Measurements from ENCODE around the gene CATSPERD.
A peak's percentile ranks its signal among the peaks of the same experiment; 100 is the strongest.

CATSPERD gene

DNA sequence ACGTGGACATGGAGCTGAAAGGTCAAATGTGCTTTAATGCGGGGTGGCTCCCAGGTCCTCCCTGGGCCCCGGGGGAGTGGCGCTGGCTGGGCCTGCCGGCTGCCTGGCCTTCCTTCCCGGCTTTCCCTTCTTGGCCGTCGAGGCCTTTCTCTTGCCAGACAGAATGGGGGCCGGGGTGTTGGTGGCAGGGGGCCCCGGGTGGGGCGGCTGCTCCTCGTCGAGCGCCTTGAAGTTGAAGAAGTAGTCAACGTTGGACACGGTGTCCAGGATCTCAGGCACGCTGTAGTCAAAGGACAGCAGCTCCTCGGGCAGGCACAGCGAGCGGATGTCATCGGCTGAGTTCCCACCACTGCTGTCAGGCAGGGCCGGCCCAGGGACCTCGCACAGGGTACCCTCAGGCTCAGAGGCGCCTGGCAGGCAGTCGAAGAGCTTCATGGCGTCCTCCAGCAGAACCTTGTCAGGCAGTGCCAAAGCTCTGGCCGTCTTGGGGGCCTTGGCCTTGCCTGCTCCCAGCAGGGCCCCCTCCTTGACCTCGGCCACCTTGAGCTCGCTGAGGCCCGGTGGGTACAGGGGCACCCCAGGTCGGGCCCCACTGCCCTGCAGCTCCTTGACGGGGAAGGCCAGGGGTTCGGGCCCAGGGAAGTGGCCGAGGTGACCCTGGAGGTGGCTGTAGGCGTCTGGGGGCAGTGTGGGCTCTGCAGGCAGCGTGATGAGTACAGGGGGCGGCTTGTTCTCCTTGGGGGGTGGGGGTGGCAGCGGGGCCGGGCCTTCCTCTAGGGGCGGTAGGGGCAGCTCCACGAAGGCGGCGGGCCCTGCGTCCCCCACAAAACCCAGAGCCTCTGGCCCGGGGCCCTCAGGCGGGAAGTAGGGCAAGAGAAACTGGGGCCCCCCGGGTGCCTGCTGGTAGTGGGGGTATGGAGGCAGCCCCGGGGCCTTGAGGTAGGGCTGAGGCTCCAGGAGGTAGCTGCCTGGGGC lies 62.8 kb downstream of the CATSPERD start:
- TF ChIP-seq CREB1 (IDR thresholded peaks at IDR 0.05; ENCODE audit: low read depth): no peak
- no peak for TF ChIP-seq FOXM1 (IDR thresholded peaks at IDR 0.05; ENCODE audit: borderline replicate concordance, low read depth)
- TF ChIP-seq ZBTB7A (IDR thresholded peaks at IDR 0.05; ENCODE audit: low read depth): 0 out of 2 replicates have a peak, but pooled peaks have one; percentile 14

DNA sequence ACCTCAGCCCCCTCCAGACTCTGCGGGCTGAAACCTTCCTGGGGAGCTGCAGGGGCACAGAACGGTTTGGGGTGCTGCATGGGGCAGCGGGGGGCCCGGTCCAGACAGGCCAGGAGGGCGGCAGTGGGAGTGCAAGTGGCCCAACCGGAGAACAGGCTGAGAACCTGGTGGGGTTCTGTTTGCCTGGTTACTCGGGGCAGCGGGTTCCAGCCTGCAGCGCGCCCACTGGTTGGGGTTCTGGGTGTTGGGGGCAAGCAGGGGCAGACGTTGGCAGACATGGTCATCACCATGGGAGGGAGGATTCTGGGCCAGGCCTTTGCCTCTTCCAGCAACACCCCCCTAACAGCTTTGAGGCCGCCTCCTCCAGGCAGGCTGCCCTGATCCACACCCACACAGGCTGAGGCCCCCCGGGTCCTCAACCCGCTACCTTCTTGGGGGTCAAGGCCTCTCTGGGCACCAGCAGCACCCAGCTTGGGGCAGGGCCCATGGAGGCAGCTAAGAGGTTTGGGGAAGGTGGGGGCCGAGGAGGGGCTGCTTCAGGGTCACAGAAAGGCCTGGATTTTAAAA lies 64.2 kb downstream of the CATSPERD start, which contains the start of gene PRR22:
Gene PRR22, minus strand, starts transcription at position 166 of the 567 bp plus-strand sequence. Its CDS starts 86 bp downstream, at position 80.
- TF ChIP-seq TEAD4 (IDR thresholded peaks at IDR 0.05) (no peak), RAD21 (IDR thresholded peaks at IDR 0.05; ENCODE audit: low read depth) (no peak)

DNA sequence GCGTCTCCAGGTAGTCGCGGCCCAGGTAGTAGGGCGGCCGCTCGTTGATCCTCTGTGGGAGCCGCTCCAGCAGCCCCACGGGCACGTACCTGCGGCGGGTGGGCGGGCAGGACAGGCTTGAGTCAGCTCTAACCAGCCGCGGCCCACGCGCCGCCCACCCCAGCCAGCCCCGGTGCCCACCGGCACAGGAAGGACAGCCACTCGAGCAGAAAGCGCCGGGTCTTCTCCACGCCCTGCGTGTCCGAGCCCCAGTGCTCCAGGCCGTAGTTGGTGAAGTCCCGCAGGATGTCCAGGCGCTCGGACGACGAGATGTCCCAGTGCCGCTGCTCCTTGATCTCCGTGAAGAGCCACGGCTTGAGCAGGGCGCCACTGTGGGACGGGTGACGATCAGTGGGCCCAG lies 65.0 kb downstream of the CATSPERD start:
- no peak for TF ChIP-seq NFIC (IDR thresholded peaks at IDR 0.05)
- TF ChIP-seq EP300 (IDR thresholded peaks at IDR 0.05; ENCODE audit: borderline replicate concordance): no peak
- TF ChIP-seq CEBPB (IDR thresholded peaks at IDR 0.05): no peak
- no peak for TF ChIP-seq EGR1 (IDR thresholded peaks at IDR 0.05)

DNA sequence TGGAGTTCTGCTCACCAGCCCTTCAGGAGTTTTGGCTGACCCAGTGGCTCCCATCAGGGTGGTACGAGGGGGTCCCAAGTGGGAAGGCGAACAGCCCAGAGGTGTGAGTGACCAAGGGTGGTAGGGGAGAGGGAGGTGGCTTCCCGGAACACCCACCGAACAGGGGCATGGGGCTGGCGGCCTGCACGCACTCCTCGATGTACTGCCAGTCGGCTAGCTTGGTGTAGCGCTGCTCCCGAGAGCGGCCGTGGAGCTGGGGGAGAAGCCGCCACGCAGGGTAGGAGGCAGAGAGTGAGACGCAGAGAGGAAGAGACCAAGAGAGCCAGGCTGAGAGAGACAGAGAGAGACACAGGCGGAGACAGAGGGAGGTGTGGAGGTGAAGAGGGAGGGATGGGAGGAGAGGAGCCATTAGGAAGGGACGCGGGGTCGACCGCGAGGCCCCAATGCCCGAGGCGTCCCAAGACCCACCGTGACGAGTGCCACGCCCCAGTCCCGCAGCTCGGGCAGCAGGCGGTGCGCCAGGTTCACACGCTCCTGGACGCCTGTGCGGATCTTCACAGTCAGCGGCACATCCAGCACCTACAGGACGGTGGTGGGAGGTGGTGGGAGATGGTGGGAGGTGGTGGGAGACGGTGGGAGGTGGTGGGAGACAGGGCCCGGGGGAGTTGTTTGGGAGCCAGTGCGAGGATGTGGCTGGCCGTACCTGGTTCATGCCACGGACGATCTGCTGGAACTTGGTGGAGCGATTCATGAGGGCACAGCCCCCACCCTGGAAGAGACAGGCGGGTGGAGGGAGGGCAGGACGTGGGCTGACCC lies 66.4 kb downstream of the CATSPERD start:
- no peak for TF ChIP-seq YY1 (IDR thresholded peaks at IDR 0.05; ENCODE audit: low read depth)
- TF ChIP-seq CREB1 (IDR thresholded peaks at IDR 0.05; ENCODE audit: low read depth): no peak
- no peak for TF ChIP-seq NFIC (IDR thresholded peaks at IDR 0.05)
- no peak for TF ChIP-seq ZBTB7A (IDR thresholded peaks at IDR 0.05; ENCODE audit: low read depth)

DNA sequence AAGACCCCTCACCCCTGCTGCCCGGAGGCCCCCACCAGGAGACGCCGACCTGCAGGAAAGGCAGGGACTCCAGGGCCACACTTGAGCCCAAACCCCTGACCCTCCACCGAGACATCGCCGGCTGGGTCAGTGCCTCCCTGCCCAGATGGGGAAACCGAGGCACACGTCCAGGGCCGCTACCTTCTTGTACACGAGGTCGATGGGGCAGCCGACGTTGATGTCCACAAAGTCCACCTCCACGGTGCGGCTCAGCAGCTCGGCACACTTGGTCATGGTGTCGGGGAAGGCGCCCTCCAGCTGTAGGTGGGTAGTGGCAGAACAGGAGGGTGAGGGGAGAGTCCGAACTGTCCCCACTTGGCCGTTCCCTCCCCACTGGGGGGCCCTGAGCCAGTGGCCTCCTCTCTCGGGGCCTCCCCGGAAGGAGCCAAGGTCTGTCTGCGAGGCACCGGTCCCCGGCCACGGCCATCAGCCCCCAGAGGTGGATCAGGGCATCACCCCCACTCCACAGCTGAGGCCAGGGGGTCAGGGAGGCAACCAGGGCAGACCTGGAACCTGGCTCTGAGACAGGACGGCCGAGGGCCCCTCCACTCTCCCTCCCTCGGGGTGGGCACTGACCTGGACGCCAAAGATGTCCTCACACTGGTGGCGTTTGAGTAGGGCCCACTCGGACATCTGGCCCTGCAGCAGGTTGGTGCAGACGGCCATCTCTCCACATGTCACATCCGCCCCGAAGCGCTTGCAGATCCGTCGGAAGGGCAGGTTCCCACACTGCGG lies 67.2 kb downstream of the CATSPERD start:
- TF ChIP-seq, protein P1, sequence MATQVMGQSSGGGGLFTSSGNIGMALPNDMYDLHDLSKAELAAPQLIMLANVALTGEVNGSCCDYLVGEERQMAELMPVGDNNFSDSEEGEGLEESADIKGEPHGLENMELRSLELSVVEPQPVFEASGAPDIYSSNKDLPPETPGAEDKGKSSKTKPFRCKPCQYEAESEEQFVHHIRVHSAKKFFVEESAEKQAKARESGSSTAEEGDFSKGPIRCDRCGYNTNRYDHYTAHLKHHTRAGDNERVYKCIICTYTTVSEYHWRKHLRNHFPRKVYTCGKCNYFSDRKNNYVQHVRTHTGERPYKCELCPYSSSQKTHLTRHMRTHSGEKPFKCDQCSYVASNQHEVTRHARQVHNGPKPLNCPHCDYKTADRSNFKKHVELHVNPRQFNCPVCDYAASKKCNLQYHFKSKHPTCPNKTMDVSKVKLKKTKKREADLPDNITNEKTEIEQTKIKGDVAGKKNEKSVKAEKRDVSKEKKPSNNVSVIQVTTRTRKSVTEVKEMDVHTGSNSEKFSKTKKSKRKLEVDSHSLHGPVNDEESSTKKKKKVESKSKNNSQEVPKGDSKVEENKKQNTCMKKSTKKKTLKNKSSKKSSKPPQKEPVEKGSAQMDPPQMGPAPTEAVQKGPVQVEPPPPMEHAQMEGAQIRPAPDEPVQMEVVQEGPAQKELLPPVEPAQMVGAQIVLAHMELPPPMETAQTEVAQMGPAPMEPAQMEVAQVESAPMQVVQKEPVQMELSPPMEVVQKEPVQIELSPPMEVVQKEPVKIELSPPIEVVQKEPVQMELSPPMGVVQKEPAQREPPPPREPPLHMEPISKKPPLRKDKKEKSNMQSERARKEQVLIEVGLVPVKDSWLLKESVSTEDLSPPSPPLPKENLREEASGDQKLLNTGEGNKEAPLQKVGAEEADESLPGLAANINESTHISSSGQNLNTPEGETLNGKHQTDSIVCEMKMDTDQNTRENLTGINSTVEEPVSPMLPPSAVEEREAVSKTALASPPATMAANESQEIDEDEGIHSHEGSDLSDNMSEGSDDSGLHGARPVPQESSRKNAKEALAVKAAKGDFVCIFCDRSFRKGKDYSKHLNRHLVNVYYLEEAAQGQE (IDR thresholded peaks at IDR 0.05; ENCODE audit: low read depth): no peak
- TF ChIP-seq TEAD4 (IDR thresholded peaks at IDR 0.05): no peak

DNA sequence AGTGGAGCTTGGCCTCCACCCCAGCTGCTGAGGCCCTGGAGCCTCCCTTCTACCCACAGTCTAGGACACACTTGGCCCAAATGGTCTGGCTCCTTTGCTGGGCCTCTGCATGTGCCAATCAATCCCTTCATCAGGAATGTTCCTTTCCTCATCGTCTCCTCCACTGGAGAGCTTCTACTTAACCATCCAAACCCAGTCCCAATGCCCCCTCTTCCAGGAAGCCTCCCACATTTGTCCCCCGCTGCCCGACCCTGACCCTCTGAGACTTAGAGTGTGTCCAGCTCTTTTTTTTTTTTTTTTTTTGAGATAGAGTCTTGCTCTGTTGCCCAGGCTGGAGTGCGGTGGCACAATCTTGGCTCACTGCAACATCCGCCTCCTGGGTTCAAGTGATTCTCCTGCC lies 68.0 kb downstream of the CATSPERD start:
- no peak for TF ChIP-seq NFIC (IDR thresholded peaks at IDR 0.05)
- no peak for TF ChIP-seq EGR1 (IDR thresholded peaks at IDR 0.05)
- TF ChIP-seq, protein P2, sequence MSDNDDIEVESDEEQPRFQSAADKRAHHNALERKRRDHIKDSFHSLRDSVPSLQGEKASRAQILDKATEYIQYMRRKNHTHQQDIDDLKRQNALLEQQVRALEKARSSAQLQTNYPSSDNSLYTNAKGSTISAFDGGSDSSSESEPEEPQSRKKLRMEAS (IDR thresholded peaks at IDR 0.05): no peak
- TF ChIP-seq EP300 (IDR thresholded peaks at IDR 0.05; ENCODE audit: borderline replicate concordance): no peak
- TF ChIP-seq CEBPB (IDR thresholded peaks at IDR 0.05): no peak
- TF ChIP-seq FOXM1 (IDR thresholded peaks at IDR 0.05; ENCODE audit: borderline replicate concordance, low read depth): no peak
- no peak for TF ChIP-seq TCF12 (IDR thresholded peaks at IDR 0.05; ENCODE audit: low read depth)
- TF ChIP-seq YY1 (IDR thresholded peaks at IDR 0.05; ENCODE audit: low read depth): no peak
- no peak for TF ChIP-seq TEAD4 (IDR thresholded peaks at IDR 0.05)
- no peak for TF ChIP-seq CREB1 (IDR thresholded peaks at IDR 0.05; ENCODE audit: low read depth)
- no peak for TF ChIP-seq ZBTB7A (IDR thresholded peaks at IDR 0.05; ENCODE audit: low read depth)
- TF ChIP-seq TAF1 (IDR thresholded peaks at IDR 0.05; ENCODE audit: low read depth): no peak
- no peak for TF ChIP-seq RAD21 (IDR thresholded peaks at IDR 0.05; ENCODE audit: low read depth)
- TF ChIP-seq, protein P3, sequence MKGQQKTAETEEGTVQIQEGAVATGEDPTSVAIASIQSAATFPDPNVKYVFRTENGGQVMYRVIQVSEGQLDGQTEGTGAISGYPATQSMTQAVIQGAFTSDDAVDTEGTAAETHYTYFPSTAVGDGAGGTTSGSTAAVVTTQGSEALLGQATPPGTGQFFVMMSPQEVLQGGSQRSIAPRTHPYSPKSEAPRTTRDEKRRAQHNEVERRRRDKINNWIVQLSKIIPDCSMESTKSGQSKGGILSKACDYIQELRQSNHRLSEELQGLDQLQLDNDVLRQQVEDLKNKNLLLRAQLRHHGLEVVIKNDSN (IDR thresholded peaks at IDR 0.05): no peak
- TF ChIP-seq, protein P1 (IDR thresholded peaks at IDR 0.05; ENCODE audit: low read depth): no peak
